Endothelial cell of umbilical vein (primary cell): ENCODE results near the gene GALNT11. TPM values are rescaled to one million over a fixed set of nuclear protein-coding genes. Genes with fewer than 3 reads are reported as not detected.
A peak's percentile ranks its signal among the peaks of the same experiment; 100 is the strongest.

Experiments used
- BruUV-seq: library from RNA; stranded (reverse); fragments of 400-500 nt; replicated peaks from 2 replicates; lab custom pipeline; 2021; lab: Mats Ljungman, UMichigan
- CTCF ChIA-PET: fragments of 300-600, 350-600 bp; sonication (Branson Sonifier 250); formaldehyde crosslinking; loops from one replicate; lab custom pipeline; 2021; ENCODE audit warnings: antibody characterized with exemption, inconsistent platforms; lab: Charles Lee
- POLR2A ChIA-PET: fragments of 300-600, 350-600 bp; sonication (Branson Sonifier 250); formaldehyde crosslinking; loops from one replicate; lab custom pipeline; 2021; ENCODE audit warnings: antibody characterized with exemption, inconsistent platforms; lab: Charles Lee
- DNase-seq: peaks from one replicate; pipeline ENCODE4 v3.0.0-alpha.2; 2011; ENCODE audit warnings: low read depth, low spot score
- FAIRE-seq: peaks from 2 replicates; lab custom pipeline; 2011; peaks lifted over from hg19 to GRCh38; lab: Jason Lieb, UNC
- H2AFZ ChIP-seq: 2 replicates; pipeline ENCODE4 v1.6.0; 2012; ENCODE audit warnings: low read depth, low read length, control low read depth, inconsistent platforms
- H3K27ac ChIP-seq: 2 replicates; pipeline ENCODE4 v1.5.1; 2011; ENCODE audit warnings: low read depth, mild to moderate bottlenecking, control low read depth, low read length, moderate library complexity; ENCODE audit not compliant: insufficient read depth
- H3K27me3 ChIP-seq, 2 experiments: 2 replicates each; pipeline versions ENCODE4 v1.6.0 to v1.6.1; 2011; ENCODE audit warnings: low read length in 2 of 2, mixed read lengths in 1 of 2; ENCODE audit not compliant: control insufficient read depth in 2 of 2, insufficient read depth in 2 of 2
- H3K36me3 ChIP-seq, 2 experiments: 2 replicates in 1 of 2; 3 replicates in 1 of 2; pipeline ENCODE4 v1.5.1; 2011; ENCODE audit warnings: low read length in 2 of 2, mild to moderate bottlenecking in 1 of 2, moderate library complexity in 1 of 2; ENCODE audit not compliant: control insufficient read depth in 2 of 2, insufficient read depth in 2 of 2; ENCODE audit errors: extremely low read depth in 1 of 2
- H3K4me1 ChIP-seq: 3 replicates; pipeline ENCODE4 v1.5.1; 2011; ENCODE audit warnings: mild to moderate bottlenecking, low read length; ENCODE audit not compliant: control insufficient read depth, insufficient read depth; ENCODE audit errors: extremely low read depth
- H3K4me2 ChIP-seq: 2 replicates; pipeline ENCODE4 v1.6.1; 2011; ENCODE audit warnings: low read length, control low read depth, mixed read lengths; ENCODE audit not compliant: insufficient read depth
- H3K4me3 ChIP-seq, 3 experiments: fragments of 200-600 bp in 1 of 3; sonication (generic), shearing (Covaris generic) in 1 of 3; replicated peaks in 1 of 3; 2 replicates each; pipeline ENCODE4 v1.5.1; 2011 to 2016; ENCODE audit warnings: control low read depth in 3 of 3, low read length in 3 of 3, mild to moderate bottlenecking in 2 of 3, inconsistent platforms in 1 of 3, low read depth in 1 of 3, moderate library complexity in 1 of 3; ENCODE audit not compliant: insufficient read depth in 1 of 3
- H3K79me2 ChIP-seq: 2 replicates; pipeline ENCODE4 v1.6.0; 2012; ENCODE audit warnings: low read length, inconsistent platforms; ENCODE audit not compliant: control insufficient read depth, insufficient read depth
- H3K9ac ChIP-seq: replicated peaks from 2 replicates; pipeline ENCODE3; 2011; ENCODE audit warnings: low read length, control low read depth; ENCODE audit not compliant: insufficient read depth; ENCODE audit errors: extremely low read depth
- H3K9me1 ChIP-seq: replicated peaks from 3 replicates; pipeline ENCODE4 v1.6.0; 2011; ENCODE audit warnings: mild to moderate bottlenecking, low read length; ENCODE audit not compliant: control insufficient read depth, insufficient read depth; ENCODE audit errors: extremely low read depth
- H3K9me3 ChIP-seq: replicated peaks from 2 replicates; pipeline ENCODE4 v1.5.1; 2012; ENCODE audit warnings: low read length, inconsistent platforms; ENCODE audit not compliant: control insufficient read depth, insufficient read depth
- H4K20me1 ChIP-seq: replicated peaks from 2 replicates; pipeline ENCODE3; 2011; ENCODE audit warnings: mild to moderate bottlenecking, low read length; ENCODE audit not compliant: control insufficient read depth, insufficient read depth; ENCODE audit errors: extremely low read depth
- EZH2 ChIP-seq: IDR thresholded peaks from 2 replicates; pipeline ENCODE4 v1.6.1; 2012; ENCODE audit warnings: borderline replicate concordance, low read depth, mild to moderate bottlenecking, moderate library complexity, low read length, inconsistent platforms; ENCODE audit not compliant: severe bottlenecking
- GATA2 ChIP-seq: IDR thresholded peaks from 2 replicates; pipeline ENCODE4 v1.7.0; 2011; ENCODE audit warnings: low read depth, mild to moderate bottlenecking, moderate library complexity, mixed read lengths, low read length; ENCODE audit not compliant: insufficient read length, insufficient read depth
- JUN ChIP-seq: IDR thresholded peaks from 2 replicates; pipeline ENCODE4 v1.6.1; 2011; ENCODE audit warnings: borderline replicate concordance, low read depth; ENCODE audit not compliant: insufficient read length, insufficient read depth
- POLR2A ChIP-seq: IDR thresholded peaks from 2 replicates; pipeline ENCODE4 v1.6.1; 2012; ENCODE audit warnings: low read depth, mild to moderate bottlenecking, control low read depth, low read length
- dilution Hi-C: fragments of 300-500 bp; cut with MboI; formaldehyde crosslinking; loops from one replicate; pipeline ENCODE4 v1.15.0; 2019; ENCODE audit warnings: low sequenced_read_pairs; ENCODE audit not compliant: extremely low pct_ligation_motif_present
- intact Hi-C: fragments of 100-400 bp; cut with micrococcal nuclease; formaldehyde crosslinking; loops from one replicate; pipeline ENCODE4 v1.10.0; 2022
- polyA plus RNA-seq, 4 experiments: library from polyadenylated mRNA; depleted of rRNA in 3 of 4; stranded (reverse) in 3 of 4; unstranded in 1 of 4; fragments of >200 nt; gene quantifications; 2 replicates each; pipeline versions ENCODE4 v1.2.1 to v1.2.3, GENCODE V29; 2011 to 2012; ENCODE audit warnings: missing spikeins in 1 of 4
- total RNA-seq: library from RNA; stranded (reverse); gene quantifications from 2 replicates; pipeline ENCODE4 v1.2.3, GENCODE V29; 2021

GALNT11 gene
- total and polyA plus RNA-seq, 2 donors (not counting 3 experiments of a cell fraction or from before 2014, with no cell fraction given) = 27.7 to 36.5 TPM

DNA sequence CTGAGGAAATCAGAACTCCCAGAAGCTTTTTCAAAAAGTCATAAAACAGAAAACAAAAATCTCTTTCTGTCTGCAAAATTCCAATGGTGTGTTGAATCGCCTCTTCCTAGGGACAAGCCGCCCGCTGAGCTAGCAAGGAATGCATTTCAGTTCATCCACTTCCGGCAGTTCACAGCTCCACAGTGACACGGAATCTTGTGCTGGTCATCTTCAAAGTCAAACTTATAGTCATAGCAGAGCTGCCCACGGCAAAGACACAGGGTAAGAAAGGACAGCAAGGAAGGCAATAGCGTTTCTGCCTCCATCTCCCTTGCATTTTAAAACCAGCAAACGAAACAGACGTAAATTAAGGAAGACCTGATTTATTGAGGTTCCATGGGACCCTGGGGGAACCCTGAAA lies 111.2 kb downstream of the GALNT11 start:
- no peak for DNase-seq
- BruUV-seq = no TSS peak
- no peak overlapping the region for H3K4me2 ChIP-seq
- dilution Hi-C loops (no loop called here), intact Hi-C loops (loop anchor here (5.0 kb wide), 1 partner anchor 54 kb away; no protein-coding TSS in a partner anchor)
- peaks cover 6 to 21% of the 10 kb centered on the region in 2 experiments for H3K36me3 ChIP-seq
- no peak overlapping the region for H3K27ac ChIP-seq
- H3K79me2 ChIP-seq = no peaks in the 10 kb centered on the region
- no peak for FAIRE-seq
- H3K27me3 ChIP-seq = no peaks in the 10 kb centered on the region
- H3K4me1 ChIP-seq = peaks cover 12% of the 10 kb centered on the region
- H3K4me3 ChIP-seq = no peak overlapping the region
- H4K20me1 ChIP-seq = no peaks in the 10 kb centered on the region
- ChIA-PET CTCF (interaction anchor here (1.4 to 2.5 kb wide), 2 partner anchors 8 to 18 kb away, joined by 4 to 12 read pairs; no protein-coding TSS in a partner anchor), POLR2A (interaction anchor here (0.7 kb wide), 1 partner anchor 504 kb away, joined by 3 read pairs; no protein-coding TSS in a partner anchor)
- TF ChIP-seq POLR2A = no peak
- TF ChIP-seq EZH2 = no peak
- TF ChIP-seq JUN = no peak
- TF ChIP-seq GATA2 = no peak
- H3K9ac ChIP-seq = no peak overlapping the region
- no peaks in the 10 kb centered on the region for H3K9me3 ChIP-seq
- no peaks in the 10 kb centered on the region for H3K9me1 ChIP-seq
- no peak overlapping the region for H2AFZ ChIP-seq

DNA sequence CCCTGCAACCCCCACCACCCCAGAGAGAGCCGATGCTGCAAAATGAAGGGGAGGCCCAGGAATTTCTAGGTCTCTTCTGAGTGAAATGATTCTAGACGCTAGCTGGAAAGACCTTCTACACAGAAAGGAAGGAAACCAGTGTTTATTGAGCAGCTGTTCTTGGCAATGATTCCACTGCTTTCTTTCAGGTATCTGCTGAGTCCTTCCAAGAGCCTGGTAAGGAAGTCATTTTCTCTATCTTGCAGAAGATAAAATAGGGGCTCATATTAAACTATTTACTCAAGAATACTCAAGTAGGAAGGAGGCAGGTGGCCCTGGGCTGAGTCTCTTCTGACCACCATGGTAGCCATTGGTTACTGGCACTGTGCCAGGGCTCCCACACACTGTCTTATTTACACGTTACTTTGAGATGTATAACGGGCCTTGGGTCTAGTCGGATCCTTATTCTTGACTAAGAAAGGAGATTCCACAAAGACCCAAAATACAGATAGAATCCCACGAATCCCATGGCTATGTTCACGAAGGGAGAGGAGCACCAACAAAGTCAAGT lies 112.1 kb downstream of the GALNT11 start:
- H3K36me3 ChIP-seq = peaks cover 6 to 19% of the 10 kb centered on the region in 2 experiments
- no peaks in the 10 kb centered on the region for H4K20me1 ChIP-seq
- intact Hi-C loops (loop anchor here (5.0 kb wide), 1 partner anchor 55 kb away; no protein-coding TSS in a partner anchor), dilution Hi-C loops (no loop called here)
- DNase-seq (peak; percentile 82), FAIRE-seq (peak; percentile 94)
- H3K27ac ChIP-seq = no peak overlapping the region
- H3K4me3 ChIP-seq = no peak overlapping the region
- ChIA-PET CTCF (interaction anchor here (1.4 kb wide), 1 partner anchor 19 kb away, joined by 4 read pairs; no protein-coding TSS in a partner anchor), POLR2A (no interaction called here)
- no peak overlapping the region for H2AFZ ChIP-seq
- no TSS peak for BruUV-seq
- no peaks in the 10 kb centered on the region for H3K79me2 ChIP-seq
- H3K9me3 ChIP-seq = no peaks in the 10 kb centered on the region
- H3K9me1 ChIP-seq = no peaks in the 10 kb centered on the region
- peak overlapping the region; percentile 1 for H3K4me2 ChIP-seq
- no peaks in the 10 kb centered on the region for H3K27me3 ChIP-seq
- TF ChIP-seq GATA2 (peak; percentile 38), EZH2 (no peak)
- no peak overlapping the region for H3K9ac ChIP-seq
- H3K4me1 ChIP-seq = peaks cover 12% of the 10 kb centered on the region
